Measurements from ENCODE around the gene DYRK1B.

DNA sequence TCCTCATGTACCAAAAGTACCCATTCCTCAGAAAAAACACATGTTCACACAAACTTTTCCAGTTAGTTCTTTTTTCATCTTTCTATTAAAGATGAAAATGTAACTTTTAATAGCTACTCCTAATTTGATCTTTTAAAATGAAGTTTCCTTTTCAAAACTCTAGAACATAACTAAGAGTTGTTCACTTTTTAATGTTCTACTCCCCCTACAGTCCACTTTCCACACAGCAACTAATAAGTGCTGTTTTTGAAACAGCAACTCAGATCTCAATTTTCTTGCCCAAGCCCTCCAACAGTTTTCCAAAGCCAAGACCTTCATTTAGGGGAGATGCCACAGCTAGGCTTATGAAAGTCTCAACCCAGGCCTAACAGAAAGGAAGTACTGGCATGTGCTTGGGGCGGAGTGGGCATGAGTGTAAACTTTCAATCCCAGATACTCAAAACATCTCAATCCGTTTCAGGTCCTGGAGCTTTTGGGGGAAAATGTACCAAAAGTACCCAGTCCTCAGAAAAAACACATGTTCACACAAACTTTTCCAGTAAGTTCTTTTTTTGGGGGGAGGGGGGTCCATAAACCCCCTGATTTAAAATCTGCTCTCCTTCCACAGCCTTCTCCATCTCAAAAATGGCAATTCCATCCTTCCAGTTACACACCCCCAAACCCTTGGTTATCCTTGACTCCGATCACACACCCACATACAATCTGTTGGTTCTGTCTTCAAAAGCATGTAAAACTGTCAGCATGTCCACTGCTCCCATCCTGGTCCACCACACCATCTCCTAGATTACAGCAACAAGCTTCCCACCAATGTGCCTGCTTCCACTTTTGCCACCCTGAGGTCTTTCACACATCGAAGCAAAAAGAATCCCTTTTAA, 10.2 kb upstream of the DYRK1B start:
- TF ChIP-seq, protein P1, sequence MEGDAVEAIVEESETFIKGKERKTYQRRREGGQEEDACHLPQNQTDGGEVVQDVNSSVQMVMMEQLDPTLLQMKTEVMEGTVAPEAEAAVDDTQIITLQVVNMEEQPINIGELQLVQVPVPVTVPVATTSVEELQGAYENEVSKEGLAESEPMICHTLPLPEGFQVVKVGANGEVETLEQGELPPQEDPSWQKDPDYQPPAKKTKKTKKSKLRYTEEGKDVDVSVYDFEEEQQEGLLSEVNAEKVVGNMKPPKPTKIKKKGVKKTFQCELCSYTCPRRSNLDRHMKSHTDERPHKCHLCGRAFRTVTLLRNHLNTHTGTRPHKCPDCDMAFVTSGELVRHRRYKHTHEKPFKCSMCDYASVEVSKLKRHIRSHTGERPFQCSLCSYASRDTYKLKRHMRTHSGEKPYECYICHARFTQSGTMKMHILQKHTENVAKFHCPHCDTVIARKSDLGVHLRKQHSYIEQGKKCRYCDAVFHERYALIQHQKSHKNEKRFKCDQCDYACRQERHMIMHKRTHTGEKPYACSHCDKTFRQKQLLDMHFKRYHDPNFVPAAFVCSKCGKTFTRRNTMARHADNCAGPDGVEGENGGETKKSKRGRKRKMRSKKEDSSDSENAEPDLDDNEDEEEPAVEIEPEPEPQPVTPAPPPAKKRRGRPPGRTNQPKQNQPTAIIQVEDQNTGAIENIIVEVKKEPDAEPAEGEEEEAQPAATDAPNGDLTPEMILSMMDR (IDR thresholded peaks at IDR 0.05) = peak; percentile 82
- TF ChIP-seq EZH2 (IDR thresholded peaks at IDR 0.05; ENCODE audit: borderline replicate concordance, insufficient read depth, low read depth, low read length, poor library complexity, severe bottlenecking) = no peak
